Testis (tissue), 3 donors: ENCODE data around the gene ISG15. TPM values are rescaled to one million over a fixed set of nuclear protein-coding genes. Genes with fewer than 3 reads are reported as not detected.
"Not testable (repeated sequence)": the region's sequence is repeated elsewhere in the genome, so short reads cannot be mapped to it uniquely, and the experiment has no call there.

ENCODE experiments used
- DNase-seq: peaks from one replicate; pipeline ENCODE4 v3.0.0-alpha.2; 2019
- H3K27ac ChIP-seq, 2 donors: fragments of 200-600 bp; sonication (generic); one replicate each; pipeline ENCODE4 v1.5.1; 2019
- H3K27me3 ChIP-seq: fragments of 200-600 bp; sonication (generic); one replicate; pipeline ENCODE4 v1.5.1; 2019
- H3K36me3 ChIP-seq: fragments of 200-600 bp; sonication (generic); one replicate; pipeline ENCODE4 v1.5.1; 2017; ENCODE audit warnings: low read depth; ENCODE audit errors: missing control alignments
- H3K4me1 ChIP-seq: fragments of 200-600 bp; sonication (generic); one replicate; pipeline ENCODE4 v1.5.1; 2019
- H3K4me3 ChIP-seq, 2 donors: fragments of 200-600 bp; sonication (generic); one replicate each; pipeline ENCODE4 v1.5.1; 2017 to 2019
- H3K9me3 ChIP-seq: fragments of 200-600 bp; sonication (generic); one replicate; pipeline ENCODE4 v1.5.1; 2017
- POLR2A ChIP-seq: fragments of 450-650 bp; IDR thresholded peaks from one replicate; pipeline ENCODE4 v1.6.1; 2017; ENCODE audit warnings: antibody characterized with exemption, mild to moderate bottlenecking, moderate library complexity
- WGBS, 2 donors: methylation state at CpG; one replicate each; pipeline ENCODE4 v1.1.5; 2018; 5-methylcytosine and 5-hydroxymethylcytosine counted together
- intact Hi-C: fragments of 100-400 bp; cut with DNase I; formaldehyde crosslinking; loops from one replicate; pipeline ENCODE4 v1.15.1; 2023; ENCODE audit warnings: low total_unique reads
- polyA plus RNA-seq: library from polyadenylated mRNA; stranded (reverse); fragments of 350-450 nt; fragmentation: Illumina TruSeq; extraction: RNeasy Lipid Tissue Mini Kit (QIAGEN cat#74804); gene quantifications from one replicate; pipeline ENCODE4 v1.2.3, GENCODE V29; 2014; ENCODE audit warnings: low read depth, low replicate concordance; ENCODE audit not compliant: insufficient read depth
- total RNA-seq, 2 donors: library from RNA; depleted of rRNA; stranded (reverse); fragments of >200 nt; gene quantifications; one replicate each; pipeline ENCODE4 v1.2.3, GENCODE V29; 2016
- TF ChIP-seq, protein P1 (sequence below), 3 experiments: fragments of 450-650 bp in 2 of 3; fragments of 200-600 bp in 1 of 3; sonication (generic) in 1 of 3; IDR thresholded peaks; one replicate each; pipeline ENCODE4 v1.5.1; 2016 to 2019; ENCODE audit warnings: antibody characterized with exemption in 3 of 3, mild to moderate bottlenecking in 2 of 3, moderate library complexity in 1 of 3

The ISG15 gene
- total and polyA plus RNA-seq, 3 donors from 2014 or later: 16.6 to 24.0 (median 22.8) TPM

DNA sequence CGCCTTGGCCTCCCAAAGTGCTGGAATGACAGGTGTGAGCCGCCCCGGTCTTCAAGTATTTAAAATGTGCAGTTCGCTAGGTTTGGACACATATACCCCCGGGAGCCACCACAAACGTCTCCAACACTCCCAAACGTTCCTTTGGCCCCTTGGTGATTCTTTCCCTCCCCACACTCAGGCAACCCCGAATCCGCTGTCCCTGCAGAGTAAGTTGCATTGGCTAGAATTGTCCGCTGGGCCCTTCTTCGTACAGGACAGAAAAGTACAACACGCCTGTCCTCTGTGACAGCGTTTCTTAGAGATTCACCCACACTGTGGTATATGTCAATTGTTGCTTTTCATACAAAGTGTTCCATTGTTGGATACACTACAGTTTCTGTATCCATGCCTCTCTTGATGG is 28.2 kb upstream of the ISG15 start:
- H3K27me3 ChIP-seq: no peaks in the 10 kb centered on the region
- intact Hi-C loops: no loop called here
- WGBS, 2 donors: 76 to 81% methylated on average over 13 of the region's 13 CpGs

DNA sequence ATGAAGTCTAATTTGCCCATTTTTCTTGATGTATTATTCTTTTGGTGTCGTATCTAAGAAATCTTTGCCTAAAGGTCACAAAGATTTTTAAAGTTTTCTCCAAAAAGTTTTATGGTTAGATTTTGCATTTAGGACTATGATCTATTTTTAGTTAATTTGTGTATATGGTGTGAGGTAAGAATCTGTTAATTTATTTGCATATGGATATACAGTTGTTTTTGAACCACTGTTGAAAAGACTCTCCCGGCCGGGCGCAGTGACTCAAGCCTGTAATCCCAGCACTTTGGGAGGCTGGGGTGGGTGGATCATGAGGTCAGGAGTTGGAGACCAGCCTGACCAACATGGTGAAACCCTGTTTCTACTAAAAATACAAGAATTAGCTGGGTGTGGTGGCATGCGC is 25.2 kb upstream of the ISG15 start:
- H3K36me3 ChIP-seq, H3K27me3 ChIP-seq, H3K4me1 ChIP-seq, H3K4me3 ChIP-seq, H3K27ac ChIP-seq, intact Hi-C loops, DNase-seq, H3K9me3 ChIP-seq: not testable (repeated sequence)
- 91 to 92% methylated on average over 5 of the region's 5 CpGs for WGBS, 2 donors

More for the DNA sequence above, 28.2 kb upstream of the ISG15 start:
- H3K4me1 ChIP-seq: no peaks in the 10 kb centered on the region
- no peak overlapping the region for H3K4me3 ChIP-seq
- TF ChIP-seq, protein P1, sequence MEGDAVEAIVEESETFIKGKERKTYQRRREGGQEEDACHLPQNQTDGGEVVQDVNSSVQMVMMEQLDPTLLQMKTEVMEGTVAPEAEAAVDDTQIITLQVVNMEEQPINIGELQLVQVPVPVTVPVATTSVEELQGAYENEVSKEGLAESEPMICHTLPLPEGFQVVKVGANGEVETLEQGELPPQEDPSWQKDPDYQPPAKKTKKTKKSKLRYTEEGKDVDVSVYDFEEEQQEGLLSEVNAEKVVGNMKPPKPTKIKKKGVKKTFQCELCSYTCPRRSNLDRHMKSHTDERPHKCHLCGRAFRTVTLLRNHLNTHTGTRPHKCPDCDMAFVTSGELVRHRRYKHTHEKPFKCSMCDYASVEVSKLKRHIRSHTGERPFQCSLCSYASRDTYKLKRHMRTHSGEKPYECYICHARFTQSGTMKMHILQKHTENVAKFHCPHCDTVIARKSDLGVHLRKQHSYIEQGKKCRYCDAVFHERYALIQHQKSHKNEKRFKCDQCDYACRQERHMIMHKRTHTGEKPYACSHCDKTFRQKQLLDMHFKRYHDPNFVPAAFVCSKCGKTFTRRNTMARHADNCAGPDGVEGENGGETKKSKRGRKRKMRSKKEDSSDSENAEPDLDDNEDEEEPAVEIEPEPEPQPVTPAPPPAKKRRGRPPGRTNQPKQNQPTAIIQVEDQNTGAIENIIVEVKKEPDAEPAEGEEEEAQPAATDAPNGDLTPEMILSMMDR (IDR thresholded peaks at IDR 0.05): no peak
- no peak for TF ChIP-seq POLR2A
- H3K36me3 ChIP-seq: no peaks in the 10 kb centered on the region
- DNase-seq: no peak
- no peak overlapping the region for H3K27ac ChIP-seq
- H3K9me3 ChIP-seq: no peaks in the 10 kb centered on the region

DNA sequence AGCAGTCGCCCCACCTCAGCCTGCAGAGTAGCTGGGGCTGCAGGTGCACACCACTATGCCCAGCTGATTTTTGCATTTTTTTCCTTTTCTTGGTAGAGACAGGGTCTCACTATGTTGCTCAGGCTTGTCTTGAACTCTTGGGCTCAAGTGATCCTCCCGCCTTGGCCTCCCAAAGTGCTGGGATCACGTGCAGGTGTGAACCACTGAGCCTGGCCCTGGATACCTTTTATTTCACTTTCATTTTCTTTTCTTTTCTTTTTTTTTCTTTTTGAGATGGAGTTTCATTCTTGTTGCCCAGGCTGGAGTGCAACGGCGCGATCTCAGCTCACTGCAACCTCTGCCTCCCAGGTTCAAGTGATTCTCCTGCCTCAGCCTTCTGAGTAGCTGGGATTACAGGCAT is 22.0 kb upstream of the ISG15 start:
- intact Hi-C loops, H3K4me3 ChIP-seq: not testable (repeated sequence)
- 85 to 97% methylated on average over 6 of the region's 6 CpGs for WGBS, 2 donors

DNA sequence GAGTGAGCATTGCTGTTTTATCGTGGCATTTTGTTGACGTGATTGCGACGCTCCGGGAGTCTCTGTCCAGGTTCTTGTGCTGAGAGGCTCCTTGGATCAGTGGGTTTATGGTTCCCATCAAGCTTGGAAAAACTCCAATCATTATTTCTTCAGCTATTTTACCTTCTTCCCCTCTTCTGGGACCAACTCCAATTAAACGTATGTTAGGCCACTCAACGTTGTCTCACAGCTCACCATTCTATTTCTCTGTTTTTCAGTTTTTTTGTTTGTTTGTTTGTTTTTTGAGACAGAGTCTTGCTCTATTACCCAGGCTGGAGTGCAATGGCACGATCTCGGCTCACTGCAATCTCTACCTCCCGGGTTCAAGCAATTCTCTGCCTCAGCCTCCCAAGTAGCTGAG is 21.4 kb upstream of the ISG15 start:
- no peak for DNase-seq
- Histone ChIP-seq H3K27ac (no peak overlapping the region), H3K27me3 (no peaks in the 10 kb centered on the region), H3K4me1 (no peaks in the 10 kb centered on the region), H3K36me3 (no peaks in the 10 kb centered on the region), H3K4me3 (no peak overlapping the region), H3K9me3 (no peaks in the 10 kb centered on the region)
- intact Hi-C loops: no loop called here
- 94 to 95% methylated on average over 10 of the region's 10 CpGs for WGBS, 2 donors
- no peak for TF ChIP-seq POLR2A
- TF ChIP-seq, protein P1 (IDR thresholded peaks at IDR 0.05): no peak

More for the DNA sequence above, 22.0 kb upstream of the ISG15 start:
- H3K9me3 ChIP-seq, H3K27me3 ChIP-seq, DNase-seq, H3K27ac ChIP-seq, H3K4me1 ChIP-seq, H3K36me3 ChIP-seq: not testable (repeated sequence)

DNA sequence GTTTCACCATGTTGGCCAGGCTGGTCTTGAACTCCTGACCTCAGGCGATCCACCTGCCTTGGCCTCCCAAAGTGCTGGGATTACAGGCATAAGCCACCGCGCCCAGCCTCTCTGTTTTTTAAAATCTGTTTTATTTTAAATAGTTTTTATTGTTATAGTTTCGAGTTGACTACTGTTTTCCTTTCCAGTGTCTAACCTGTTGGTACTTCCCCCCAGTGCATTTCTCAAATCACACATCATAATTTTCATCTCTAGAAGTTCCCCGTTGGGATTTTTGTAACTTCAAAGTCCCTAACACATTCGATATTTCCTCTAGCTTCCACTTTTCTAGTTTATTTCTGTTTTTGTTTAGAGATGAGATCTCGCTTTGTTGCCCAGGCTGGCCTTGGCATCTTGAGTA is 20.9 kb upstream of the ISG15 start:
- Histone ChIP-seq H3K9me3 (no peaks in the 10 kb centered on the region), H3K27me3 (no peaks in the 10 kb centered on the region), H3K36me3 (no peaks in the 10 kb centered on the region), H3K4me1 (no peaks in the 10 kb centered on the region), H3K4me3 (no peak overlapping the region), H3K27ac (no peak overlapping the region)
- 90 to 92% methylated on average over 7 of the region's 7 CpGs for WGBS, 2 donors
- intact Hi-C loops: no loop called here
- DNase-seq: no peak
- TF ChIP-seq, protein P1 (IDR thresholded peaks at IDR 0.05): no peak
- TF ChIP-seq POLR2A: no peak

DNA sequence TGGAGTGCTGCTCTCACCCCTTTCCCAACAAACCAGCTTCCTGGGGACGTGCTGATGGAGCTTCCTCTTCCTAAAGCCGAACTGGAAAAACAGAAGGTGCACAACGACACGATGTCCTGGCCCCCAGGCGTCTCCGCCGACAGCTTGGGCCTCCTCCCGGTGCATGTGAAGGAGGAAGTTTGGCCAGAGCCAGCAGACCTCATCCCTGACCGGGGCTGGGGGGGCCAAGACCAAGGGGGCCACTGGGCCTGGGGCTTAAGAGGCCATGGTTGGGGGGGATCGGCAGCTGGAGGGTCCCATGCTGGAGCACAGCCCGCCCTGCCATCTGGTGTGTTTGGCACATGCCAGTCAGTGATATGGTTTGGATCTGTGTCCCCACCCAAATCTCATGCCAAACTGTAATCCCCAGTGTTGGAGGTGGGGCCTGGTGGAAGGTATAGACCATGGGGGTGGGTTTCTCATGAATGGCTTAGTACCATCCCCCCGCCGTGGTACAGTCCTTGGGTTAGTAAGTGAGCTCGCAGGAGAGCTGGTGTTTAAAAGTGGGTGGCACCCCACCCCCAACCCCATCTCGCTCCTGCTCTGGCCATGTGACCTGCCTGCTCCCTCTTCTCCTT is 19.8 kb upstream of the ISG15 start:
- H3K27me3 ChIP-seq: no peaks in the 10 kb centered on the region
- 81 to 86% methylated on average over 14 to 15 of the region's 15 CpGs for WGBS, 2 donors
- H3K27ac ChIP-seq: no peak overlapping the region
- H3K36me3 ChIP-seq: no peaks in the 10 kb centered on the region
- no peak for DNase-seq
- H3K4me3 ChIP-seq: no peak overlapping the region
- no peak for TF ChIP-seq POLR2A
- TF ChIP-seq, protein P1 (IDR thresholded peaks at IDR 0.05): no peak
- peaks cover 2% of the 10 kb centered on the region for H3K4me1 ChIP-seq
- H3K9me3 ChIP-seq: no peaks in the 10 kb centered on the region
- intact Hi-C loops: no loop called here

DNA sequence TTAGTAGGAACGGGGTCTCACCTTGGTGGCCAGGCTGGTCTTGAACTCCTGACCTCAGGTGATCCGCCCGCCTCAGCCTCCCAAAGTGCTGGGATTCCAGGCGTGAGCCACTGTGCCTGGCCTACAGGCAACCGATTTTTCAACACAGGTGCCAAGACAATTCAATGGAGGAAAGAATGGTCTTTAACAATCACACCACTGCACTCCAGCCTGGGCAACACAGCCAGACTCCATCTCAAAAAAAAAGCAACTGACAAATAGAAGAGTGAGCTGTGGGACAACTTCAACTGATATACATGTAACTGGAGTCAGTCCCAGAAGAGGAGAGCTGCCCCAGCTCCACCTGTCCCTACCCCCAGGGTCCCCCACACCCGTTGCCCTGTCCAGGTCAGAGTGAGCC is 18.8 kb upstream of the ISG15 start:
- H3K4me1 ChIP-seq, intact Hi-C loops: not testable (repeated sequence)
- WGBS, 2 donors: 88 to 89% methylated on average over 2 to 6 of the region's 6 CpGs

More for the DNA sequence above, 18.8 kb upstream of the ISG15 start:
- H3K4me3 ChIP-seq, DNase-seq, H3K27me3 ChIP-seq, H3K27ac ChIP-seq, H3K9me3 ChIP-seq, H3K36me3 ChIP-seq: not testable (repeated sequence)
